HEK293 (cell line): ENCODE results near the gene FHIT.

Experiments used
- KLF17 ChIP-seq: fragments of 450-650 bp; formaldehyde crosslinking; IDR thresholded peaks from 2 replicates; pipeline ENCODE4 v1.5.1; 2016; ENCODE audit warnings: missing biosample characterization, missing genetic modification characterization
- RBAK ChIP-seq: fragments of 450-650 bp; formaldehyde crosslinking; IDR thresholded peaks from 2 replicates; pipeline ENCODE4 v1.5.1; 2016; ENCODE audit warnings: missing biosample characterization, missing genetic modification characterization
- REST ChIP-seq: fragments of 450-650 bp; formaldehyde crosslinking; IDR thresholded peaks from 2 replicates; pipeline ENCODE4 v1.5.1; 2016; ENCODE audit warnings: missing biosample characterization, missing genetic modification characterization
- ZBTB1 ChIP-seq: fragments of 450-650 bp; formaldehyde crosslinking; IDR thresholded peaks from 2 replicates; pipeline ENCODE4 v1.5.1; 2016; ENCODE audit warnings: missing biosample characterization, missing genetic modification characterization
- ZBTB17 ChIP-seq: fragments of 450-650 bp; formaldehyde crosslinking; IDR thresholded peaks from 2 replicates; pipeline ENCODE4 v1.5.1; 2016; ENCODE audit warnings: missing biosample characterization, missing genetic modification characterization
- ZNF174 ChIP-seq: fragments of 450-650 bp; formaldehyde crosslinking; IDR thresholded peaks from 2 replicates; pipeline ENCODE4 v1.5.0; 2017; ENCODE audit warnings: missing biosample characterization, mild to moderate bottlenecking, missing genetic modification characterization
- ZNF221 ChIP-seq: fragments of 450-650 bp; formaldehyde crosslinking; IDR thresholded peaks from 2 replicates; pipeline ENCODE4 v1.5.1; 2017; ENCODE audit warnings: missing biosample characterization, missing genetic modification characterization, borderline replicate concordance
- ZNF311 ChIP-seq: fragments of 450-650 bp; formaldehyde crosslinking; IDR thresholded peaks from 2 replicates; pipeline ENCODE4 v1.5.1; 2017; ENCODE audit warnings: missing biosample characterization, missing genetic modification characterization, borderline replicate concordance
- ZNF530 ChIP-seq: fragments of 450-650 bp; formaldehyde crosslinking; IDR thresholded peaks from 2 replicates; pipeline ENCODE4 v1.5.1; 2016; ENCODE audit warnings: low read depth, missing biosample characterization, missing genetic modification characterization
- ZNF629 ChIP-seq: fragments of 450-650 bp; formaldehyde crosslinking; IDR thresholded peaks from 2 replicates; pipeline ENCODE4 v1.5.1; 2017; ENCODE audit warnings: missing biosample characterization, missing genetic modification characterization
- TF ChIP-seq, protein P1 (sequence below): fragments of 450-650 bp; formaldehyde crosslinking; IDR thresholded peaks from 2 replicates; pipeline ENCODE4 v1.5.1; 2016; ENCODE audit warnings: missing biosample characterization, missing genetic modification characterization

- TF ChIP-seq RBAK (tag by site-specific recombination) (no peak), REST (no peak), ZBTB17 (tag by site-specific recombination) (no peak), ZNF311 (tag by site-specific recombination) (no peak), KLF17 (tag by site-specific recombination) (no peak), ZNF629 (tag by site-specific recombination) (no peak), ZNF174 (tag by site-specific recombination) (no peak), ZNF221 (no peak), ZBTB1 (tag by site-specific recombination) (no peak), ZNF530 (tag by site-specific recombination) (no peak)
- TF ChIP-seq, protein P1, sequence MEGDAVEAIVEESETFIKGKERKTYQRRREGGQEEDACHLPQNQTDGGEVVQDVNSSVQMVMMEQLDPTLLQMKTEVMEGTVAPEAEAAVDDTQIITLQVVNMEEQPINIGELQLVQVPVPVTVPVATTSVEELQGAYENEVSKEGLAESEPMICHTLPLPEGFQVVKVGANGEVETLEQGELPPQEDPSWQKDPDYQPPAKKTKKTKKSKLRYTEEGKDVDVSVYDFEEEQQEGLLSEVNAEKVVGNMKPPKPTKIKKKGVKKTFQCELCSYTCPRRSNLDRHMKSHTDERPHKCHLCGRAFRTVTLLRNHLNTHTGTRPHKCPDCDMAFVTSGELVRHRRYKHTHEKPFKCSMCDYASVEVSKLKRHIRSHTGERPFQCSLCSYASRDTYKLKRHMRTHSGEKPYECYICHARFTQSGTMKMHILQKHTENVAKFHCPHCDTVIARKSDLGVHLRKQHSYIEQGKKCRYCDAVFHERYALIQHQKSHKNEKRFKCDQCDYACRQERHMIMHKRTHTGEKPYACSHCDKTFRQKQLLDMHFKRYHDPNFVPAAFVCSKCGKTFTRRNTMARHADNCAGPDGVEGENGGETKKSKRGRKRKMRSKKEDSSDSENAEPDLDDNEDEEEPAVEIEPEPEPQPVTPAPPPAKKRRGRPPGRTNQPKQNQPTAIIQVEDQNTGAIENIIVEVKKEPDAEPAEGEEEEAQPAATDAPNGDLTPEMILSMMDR (tag by site-specific recombination), result no peak
Measured at GRCh38 chr3:59882746-59883145, 1368.5 kb downstream of the FHIT start.
